ENCODE results near the gene PDE4D.

The PDE4D gene

DNA sequence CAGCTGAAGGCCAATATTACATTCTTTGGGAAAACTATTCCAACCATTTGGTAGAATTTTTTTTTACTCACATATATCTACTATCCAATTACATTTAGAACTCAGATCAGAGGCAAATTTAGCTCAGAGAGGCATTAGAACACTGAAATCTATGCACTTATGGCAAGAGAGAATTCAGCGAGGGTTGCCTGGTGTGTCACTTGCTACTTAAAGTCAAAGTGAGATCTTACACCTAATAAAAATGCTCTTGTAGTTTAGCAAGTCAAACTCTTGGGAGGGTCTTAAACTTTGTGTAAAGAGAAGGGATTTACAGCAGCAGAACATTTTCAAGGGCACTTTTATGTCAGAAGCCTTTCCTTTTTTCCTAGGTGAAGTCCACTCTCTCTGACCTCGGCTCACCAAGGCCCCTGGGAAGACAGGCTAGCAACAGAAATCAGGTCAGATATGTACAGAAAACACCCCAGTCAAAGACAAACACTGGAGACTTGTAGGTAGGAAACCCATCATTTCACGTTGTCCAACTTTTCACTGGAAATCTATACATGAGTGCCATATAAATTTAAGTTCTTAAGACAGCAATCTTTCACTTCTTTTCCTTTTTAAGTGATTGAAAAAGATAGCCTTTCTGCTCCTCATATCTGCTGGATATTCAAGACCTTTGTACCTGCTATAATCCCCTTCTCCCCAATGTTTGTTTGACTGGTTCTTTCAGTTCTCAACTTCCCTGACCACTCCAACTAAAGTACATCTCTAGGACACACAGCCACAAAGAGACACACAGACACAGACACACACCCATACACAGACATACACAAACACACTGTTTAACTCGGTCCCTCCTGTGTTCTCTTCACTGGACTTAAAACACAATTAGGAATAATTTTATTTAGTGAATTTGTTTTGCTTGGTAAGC, 635.8 kb downstream of the PDE4D start:
- TF ChIP-seq, protein P1, sequence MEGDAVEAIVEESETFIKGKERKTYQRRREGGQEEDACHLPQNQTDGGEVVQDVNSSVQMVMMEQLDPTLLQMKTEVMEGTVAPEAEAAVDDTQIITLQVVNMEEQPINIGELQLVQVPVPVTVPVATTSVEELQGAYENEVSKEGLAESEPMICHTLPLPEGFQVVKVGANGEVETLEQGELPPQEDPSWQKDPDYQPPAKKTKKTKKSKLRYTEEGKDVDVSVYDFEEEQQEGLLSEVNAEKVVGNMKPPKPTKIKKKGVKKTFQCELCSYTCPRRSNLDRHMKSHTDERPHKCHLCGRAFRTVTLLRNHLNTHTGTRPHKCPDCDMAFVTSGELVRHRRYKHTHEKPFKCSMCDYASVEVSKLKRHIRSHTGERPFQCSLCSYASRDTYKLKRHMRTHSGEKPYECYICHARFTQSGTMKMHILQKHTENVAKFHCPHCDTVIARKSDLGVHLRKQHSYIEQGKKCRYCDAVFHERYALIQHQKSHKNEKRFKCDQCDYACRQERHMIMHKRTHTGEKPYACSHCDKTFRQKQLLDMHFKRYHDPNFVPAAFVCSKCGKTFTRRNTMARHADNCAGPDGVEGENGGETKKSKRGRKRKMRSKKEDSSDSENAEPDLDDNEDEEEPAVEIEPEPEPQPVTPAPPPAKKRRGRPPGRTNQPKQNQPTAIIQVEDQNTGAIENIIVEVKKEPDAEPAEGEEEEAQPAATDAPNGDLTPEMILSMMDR (conservative IDR thresholded peaks at IDR 0.05; ENCODE audit: low read depth, low read length) = no peak
- no peak overlapping the region for H3K4me3 ChIP-seq (ENCODE audit: low read depth, low read length)
- no peak for DNase-seq (ENCODE audit: low read depth)

DNA sequence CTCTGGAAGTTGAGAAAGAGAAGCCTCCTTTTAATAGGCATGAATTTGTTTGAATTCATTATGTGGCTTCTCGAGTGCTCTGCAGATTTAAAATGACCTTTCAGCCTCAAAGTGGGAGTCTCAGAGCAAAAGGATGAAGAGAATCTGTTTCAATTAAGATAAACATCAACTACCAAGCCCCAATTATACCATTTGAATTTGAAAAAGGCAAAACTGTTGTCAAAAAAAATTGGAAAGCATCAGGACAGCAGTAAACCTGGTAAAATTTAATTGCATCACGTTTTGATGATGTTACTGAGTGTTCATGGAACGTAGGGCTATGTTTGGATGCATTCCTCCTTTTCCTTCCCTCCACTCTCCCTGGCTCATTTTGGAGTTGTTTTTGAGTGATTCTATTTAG, 637.2 kb downstream of the PDE4D start:
- TF ChIP-seq, protein P1 (conservative IDR thresholded peaks at IDR 0.05; ENCODE audit: low read depth, low read length) = no peak
- H3K4me3 ChIP-seq (ENCODE audit: low read depth, low read length) = no peak overlapping the region
- no peak for DNase-seq (ENCODE audit: low read depth)

DNA sequence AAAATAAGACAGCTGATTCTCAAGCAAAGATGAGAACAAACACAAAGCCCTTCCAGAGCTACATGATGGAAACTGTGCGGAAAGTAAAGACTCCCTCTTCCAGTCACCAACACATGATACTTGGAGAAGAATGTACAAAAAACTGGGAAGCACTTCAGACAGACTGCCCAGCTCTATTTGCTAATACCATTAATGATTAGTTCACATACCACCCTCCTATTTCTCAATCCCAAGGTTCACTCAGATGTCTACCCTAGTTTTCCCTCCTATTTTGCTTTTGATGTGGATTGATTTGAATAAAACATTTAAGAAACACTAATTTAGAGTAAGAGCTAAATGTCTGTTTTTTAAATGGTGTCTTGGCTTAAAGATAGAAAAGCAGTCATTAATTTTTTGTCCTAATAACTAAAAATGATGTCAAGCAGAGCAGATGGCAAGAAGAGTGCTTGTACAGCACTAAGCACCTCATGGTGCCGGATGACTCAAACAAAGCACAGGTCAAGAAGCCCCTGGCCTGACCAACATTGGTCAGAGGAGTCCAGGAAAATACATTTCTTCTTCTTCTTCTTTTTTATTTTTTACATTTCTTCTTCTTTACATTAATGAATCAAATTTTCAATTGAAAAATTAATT, 639.4 kb downstream of the PDE4D start:
- DNase-seq (ENCODE audit: low read depth) = no peak
- TF ChIP-seq, protein P1 (conservative IDR thresholded peaks at IDR 0.05; ENCODE audit: low read depth, low read length) = no peak
- H3K4me3 ChIP-seq (ENCODE audit: low read depth, low read length) = no peak overlapping the region

DNA sequence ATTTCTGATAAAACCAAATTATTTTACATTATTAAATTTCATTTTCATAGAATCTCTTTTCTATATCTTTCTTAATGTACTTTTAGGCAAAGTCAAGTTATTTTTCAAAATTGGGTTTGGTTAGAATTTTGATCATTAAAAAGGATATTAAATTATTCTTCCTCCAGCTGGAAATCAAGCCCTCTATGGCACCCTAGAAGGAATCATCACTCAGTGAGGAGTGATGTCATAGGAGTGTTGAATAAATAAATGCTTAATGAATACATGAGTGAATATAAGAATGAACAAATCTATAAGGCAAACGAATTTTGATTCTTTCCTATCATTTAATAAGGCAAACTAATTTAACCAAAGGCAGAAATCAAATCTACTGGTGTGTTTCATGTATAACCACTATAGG, 639.9 kb downstream of the PDE4D start:
- no peak overlapping the region for H3K4me3 ChIP-seq (ENCODE audit: low read depth, low read length)
- TF ChIP-seq, protein P1 (conservative IDR thresholded peaks at IDR 0.05; ENCODE audit: low read depth, low read length) = no peak
- DNase-seq (ENCODE audit: low read depth) = no peak

DNA sequence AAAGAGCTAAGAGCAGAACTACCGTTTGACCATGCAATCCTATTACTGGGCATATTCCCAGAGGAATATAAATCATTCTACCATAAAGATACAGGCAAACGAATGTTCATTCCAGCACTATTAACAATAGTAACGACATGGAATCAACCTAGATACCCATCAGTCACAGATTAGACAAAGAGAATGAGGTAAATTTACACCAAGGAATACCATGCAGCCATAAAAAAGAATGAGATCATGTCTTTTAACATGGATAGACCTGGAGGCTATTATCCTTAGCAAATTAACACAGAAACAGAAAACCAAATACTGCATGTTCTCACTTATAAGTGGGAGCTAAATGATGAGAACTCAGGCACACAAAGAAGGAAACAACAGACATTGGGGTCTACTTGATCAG, 641.9 kb downstream of the PDE4D start:
- no peak overlapping the region for H3K4me3 ChIP-seq (ENCODE audit: low read depth, low read length)
- TF ChIP-seq, protein P1 (conservative IDR thresholded peaks at IDR 0.05; ENCODE audit: low read depth, low read length) = no peak
- DNase-seq (ENCODE audit: low read depth) = no peak

DNA sequence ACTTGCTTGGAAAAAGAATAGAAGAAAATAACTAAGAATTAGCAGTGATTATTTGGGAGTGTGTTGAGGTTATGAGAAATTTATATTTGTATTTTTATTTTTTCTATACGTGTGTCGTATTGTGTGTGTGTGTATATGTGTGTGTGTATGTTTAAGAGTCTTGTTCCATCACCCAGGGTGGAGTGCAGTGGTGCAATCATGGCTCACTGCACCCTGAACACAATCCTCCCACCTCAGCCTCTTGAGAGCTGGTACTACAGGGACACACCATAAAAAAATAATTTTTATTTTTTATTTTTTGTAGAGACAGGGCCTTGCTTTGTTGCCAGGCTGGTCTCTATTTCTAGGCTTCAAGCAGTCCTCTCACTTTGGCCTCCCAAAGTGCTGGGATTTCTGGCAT, 643.8 kb downstream of the PDE4D start:
- no peak overlapping the region for H3K4me3 ChIP-seq (ENCODE audit: low read depth, low read length)
- TF ChIP-seq, protein P1 (conservative IDR thresholded peaks at IDR 0.05; ENCODE audit: low read depth, low read length) = no peak
- DNase-seq (ENCODE audit: low read depth) = no peak
